Rectal smooth muscle tissue (tissue), 1 donor: ENCODE measurements around the gene ESRP2.

Source experiments
- H3K27ac ChIP-seq: one replicate; pipeline ENCODE4 v1.7.0; 2013; ENCODE audit warnings: low read depth, low read length, inconsistent platforms
- H3K27me3 ChIP-seq: one replicate; pipeline ENCODE4 v1.7.0; 2013; ENCODE audit warnings: low read length; ENCODE audit not compliant: control insufficient read depth, insufficient read depth
- H3K36me3 ChIP-seq: one replicate; pipeline ENCODE4 v1.7.0; 2013; ENCODE audit warnings: low read length; ENCODE audit not compliant: control insufficient read depth, insufficient read depth
- H3K4me1 ChIP-seq: one replicate; pipeline ENCODE4 v1.7.0; 2013; ENCODE audit warnings: low read length; ENCODE audit not compliant: control insufficient read depth, insufficient read depth
- H3K4me3 ChIP-seq: one replicate; pipeline ENCODE4 v1.7.0; 2013; ENCODE audit warnings: low read length
- H3K9ac ChIP-seq: one replicate; pipeline ENCODE4 v1.7.0; 2013; ENCODE audit warnings: low read length

Gene ESRP2

GRCh38 chr16:68233085-68233834 lies 2.7 kb downstream of the ESRP2 start:
- no peak overlapping the region for H3K9ac ChIP-seq
- no peaks in the 10 kb centered on the region for H3K27me3 ChIP-seq
- peaks cover 22% of the 10 kb centered on the region for H3K36me3 ChIP-seq
- H3K4me1 ChIP-seq = peaks cover 6% of the 10 kb centered on the region
- peak overlapping the region; percentile 20 for H3K4me3 ChIP-seq
- H3K27ac ChIP-seq = no peak overlapping the region

- peaks cover 6% of the 10 kb centered on the region for H3K4me1 ChIP-seq
- no peak overlapping the region for H3K9ac ChIP-seq
- H3K36me3 ChIP-seq = peaks cover 22% of the 10 kb centered on the region
- no peak overlapping the region for H3K4me3 ChIP-seq
- no peak overlapping the region for H3K27ac ChIP-seq
- H3K27me3 ChIP-seq = no peaks in the 10 kb centered on the region
Measured at GRCh38 chr16:68232335-68232734, 3.6 kb downstream of the ESRP2 start.

- H3K36me3 ChIP-seq = peaks cover 22% of the 10 kb centered on the region
- H3K4me3 ChIP-seq = no peak overlapping the region
- no peaks in the 10 kb centered on the region for H3K27me3 ChIP-seq
- no peak overlapping the region for H3K9ac ChIP-seq
- no peak overlapping the region for H3K27ac ChIP-seq
- peaks cover 2% of the 10 kb centered on the region for H3K4me1 ChIP-seq
Measured at GRCh38 chr16:68231384-68232136, 4.4 kb downstream of the ESRP2 start.

- Histone ChIP-seq H3K27ac (no peak overlapping the region), H3K9ac (no peak overlapping the region), H3K4me3 (no peak overlapping the region), H3K4me1 (no peaks in the 10 kb centered on the region), H3K27me3 (no peaks in the 10 kb centered on the region), H3K36me3 (peaks cover 22% of the 10 kb centered on the region)
Measured at GRCh38 chr16:68230956-68231355, 5.0 kb downstream of the ESRP2 start.

GRCh38 chr16:68230176-68230571 lies 5.8 kb downstream of the ESRP2 start:
- H3K9ac ChIP-seq = no peak overlapping the region
- H3K27ac ChIP-seq = no peak overlapping the region
- no peaks in the 10 kb centered on the region for H3K27me3 ChIP-seq
- H3K36me3 ChIP-seq = peaks cover 22% of the 10 kb centered on the region
- no peaks in the 10 kb centered on the region for H3K4me1 ChIP-seq
- no peak overlapping the region for H3K4me3 ChIP-seq

GRCh38 chr16:68229431-68230175 lies 6.3 kb downstream of the ESRP2 start:
- Histone ChIP-seq H3K4me3 (no peak overlapping the region), H3K27ac (no peak overlapping the region), H3K4me1 (no peaks in the 10 kb centered on the region), H3K9ac (no peak overlapping the region), H3K27me3 (no peaks in the 10 kb centered on the region), H3K36me3 (peaks cover 22% of the 10 kb centered on the region)

GRCh38 chr16:68228652-68229051 lies 7.3 kb downstream of the ESRP2 start:
- Histone ChIP-seq H3K4me1 (no peaks in the 10 kb centered on the region), H3K9ac (no peak overlapping the region), H3K4me3 (no peak overlapping the region), H3K27ac (no peak overlapping the region), H3K36me3 (peaks cover 22% of the 10 kb centered on the region), H3K27me3 (no peaks in the 10 kb centered on the region)

GRCh38 chr16:68227850-68228553 lies 7.9 kb downstream of the ESRP2 start:
- H3K27ac ChIP-seq = no peak overlapping the region
- no peak overlapping the region for H3K9ac ChIP-seq
- no peaks in the 10 kb centered on the region for H3K4me1 ChIP-seq
- no peak overlapping the region for H3K4me3 ChIP-seq
- H3K27me3 ChIP-seq = no peaks in the 10 kb centered on the region
- H3K36me3 ChIP-seq = peaks cover 22% of the 10 kb centered on the region

- H3K27me3 ChIP-seq = no peaks in the 10 kb centered on the region
- H3K4me1 ChIP-seq = no peaks in the 10 kb centered on the region
- H3K4me3 ChIP-seq = no peak overlapping the region
- peaks cover 22% of the 10 kb centered on the region for H3K36me3 ChIP-seq
- peak overlapping the region; percentile 35 for H3K9ac ChIP-seq
- no peak overlapping the region for H3K27ac ChIP-seq
Measured at GRCh38 chr16:68227183-68227793, 8.6 kb downstream of the ESRP2 start.

GRCh38 chr16:68226116-68226515 lies 9.8 kb downstream of the ESRP2 start:
- Histone ChIP-seq H3K36me3 (peaks cover 12% of the 10 kb centered on the region), H3K27me3 (no peaks in the 10 kb centered on the region), H3K27ac (no peak overlapping the region), H3K9ac (no peak overlapping the region), H3K4me3 (no peak overlapping the region), H3K4me1 (no peaks in the 10 kb centered on the region)

- H3K36me3 ChIP-seq = peaks cover 3% of the 10 kb centered on the region
- H3K4me3 ChIP-seq = no peak overlapping the region
- no peak overlapping the region for H3K27ac ChIP-seq
- H3K27me3 ChIP-seq = no peaks in the 10 kb centered on the region
- no peaks in the 10 kb centered on the region for H3K4me1 ChIP-seq
- H3K9ac ChIP-seq = no peak overlapping the region
Measured at GRCh38 chr16:68223072-68223471, 12.9 kb downstream of the ESRP2 start.
